Renal pelvis (tissue), 4 donors: ENCODE measurements around the gene ANKRD11. TPM values are rescaled to one million over a fixed set of nuclear protein-coding genes. Genes with fewer than 3 reads are reported as not detected.
"Not testable (repeated sequence)": the region's sequence is repeated elsewhere in the genome, so short reads cannot be mapped to it uniquely, and the experiment has no call there.

Experiments
- DNase-seq: peaks from one replicate; pipeline ENCODE4 v3.0.0-alpha.2; 2013
- polyA plus RNA-seq, 3 donors: library from polyadenylated mRNA; unstranded; fragments of 120-200 nt; gene quantifications; one replicate each; pipeline ENCODE4 v1.2.1, GENCODE V29; 2013; ENCODE audit not compliant: insufficient read length in 3 of 3

Gene ANKRD11
- polyA plus RNA-seq, 3 donors: 98.8 to 129 (median 113) TPM

GRCh38 chr16:89408315-89408714 is 82.0 kb downstream of the ANKRD11 start:
- no peak for DNase-seq

GRCh38 chr16:89407925-89408300 is 82.4 kb downstream of the ANKRD11 start:
- no peak for DNase-seq

GRCh38 chr16:89407282-89407924 is 83.0 kb downstream of the ANKRD11 start:
- no peak for DNase-seq

GRCh38 chr16:89406277-89406888 is 84.0 kb downstream of the ANKRD11 start:
- DNase-seq: no peak

DNA sequence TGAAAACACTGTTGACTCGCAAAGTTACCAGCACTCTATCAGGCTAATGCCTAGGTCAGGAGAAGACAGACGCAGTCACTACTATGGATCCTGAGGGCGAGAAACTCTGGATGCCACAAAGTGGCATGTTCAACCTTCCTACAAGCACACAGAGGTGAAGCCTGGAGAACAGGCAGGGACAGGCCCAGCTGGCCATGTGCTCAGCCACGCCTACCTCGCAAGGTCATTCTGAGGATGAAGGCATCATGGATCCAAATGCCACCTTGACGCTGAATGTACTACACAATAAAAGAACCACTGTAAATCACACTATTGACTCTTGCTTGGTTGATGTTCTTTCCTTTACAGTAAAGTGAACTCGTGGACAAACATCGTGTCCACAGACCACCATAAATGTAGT is 85.8 kb downstream of the ANKRD11 start:
- no peak for DNase-seq

- DNase-seq: no peak
These were observed 87.4 kb downstream of the ANKRD11 start for GRCh38 chr16:89402962-89403361.

- no peak for DNase-seq
These were observed 88.5 kb downstream of the ANKRD11 start for GRCh38 chr16:89401641-89402445.

- no peak for DNase-seq
These were observed 89.2 kb downstream of the ANKRD11 start for GRCh38 chr16:89401205-89401604.

DNA sequence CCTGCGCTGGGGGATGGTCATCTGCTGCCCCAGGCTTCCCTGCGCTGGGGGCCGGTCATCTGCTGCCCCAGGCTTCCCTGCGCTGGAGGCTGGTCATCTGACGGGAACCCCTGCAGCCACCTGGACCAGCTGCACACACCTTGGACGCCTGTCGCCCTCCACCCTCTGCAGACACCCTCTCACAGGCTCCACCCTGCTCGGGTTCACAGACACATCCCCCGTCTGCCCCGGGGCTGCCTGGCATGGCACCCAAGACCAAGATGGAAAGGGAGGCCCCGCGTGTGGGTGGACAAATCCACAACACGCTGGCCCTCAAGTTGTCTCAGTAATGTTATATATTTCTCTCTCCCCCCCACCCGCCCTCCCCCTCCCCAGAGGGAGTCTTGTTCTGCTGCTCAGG is 89.6 kb downstream of the ANKRD11 start:
- DNase-seq: no peak

DNA sequence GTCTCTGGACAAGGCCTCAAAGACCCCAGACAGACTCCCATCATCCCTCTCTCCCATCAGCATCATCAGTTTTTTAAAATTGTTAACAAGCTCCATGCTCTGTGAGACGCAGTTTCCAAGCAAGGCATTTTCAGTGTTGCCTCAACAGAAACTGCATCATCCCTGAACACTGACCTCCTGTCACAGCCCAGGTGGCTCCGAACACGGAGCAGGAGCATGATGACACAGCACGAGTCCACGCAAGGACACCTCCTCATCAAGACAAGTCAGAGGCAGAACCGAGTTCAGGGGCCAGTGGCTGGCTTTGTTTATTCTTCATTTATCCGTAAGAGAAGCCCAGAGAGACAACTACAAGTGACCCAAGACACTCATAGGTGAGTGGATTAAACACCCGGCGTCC is 91.4 kb downstream of the ANKRD11 start:
- DNase-seq: no peak

- no peak for DNase-seq
These were observed 93.0 kb downstream of the ANKRD11 start for GRCh38 chr16:89397331-89397861.

DNA sequence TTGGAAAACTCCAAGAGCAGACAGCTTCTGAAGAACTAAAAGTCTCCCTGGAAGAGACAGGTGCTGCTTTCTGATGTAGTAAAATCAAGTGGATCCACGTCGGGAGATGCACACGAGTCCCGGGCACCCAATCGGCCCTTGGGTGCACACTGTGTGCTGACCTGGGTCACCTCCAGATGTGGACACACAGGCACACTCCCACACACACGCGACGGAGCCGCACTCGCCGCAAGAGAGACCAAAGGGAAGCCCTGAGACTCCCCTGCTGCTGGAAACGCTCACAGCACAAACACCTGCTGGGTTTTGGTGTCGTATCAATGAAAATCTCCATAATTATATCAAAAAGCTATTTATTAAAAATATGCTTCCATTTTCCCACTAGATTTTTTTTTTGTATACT is 94.2 kb downstream of the ANKRD11 start:
- no peak for DNase-seq

GRCh38 chr16:89395150-89396142 is 94.9 kb downstream of the ANKRD11 start:
- DNase-seq: peak; percentile 92

DNA sequence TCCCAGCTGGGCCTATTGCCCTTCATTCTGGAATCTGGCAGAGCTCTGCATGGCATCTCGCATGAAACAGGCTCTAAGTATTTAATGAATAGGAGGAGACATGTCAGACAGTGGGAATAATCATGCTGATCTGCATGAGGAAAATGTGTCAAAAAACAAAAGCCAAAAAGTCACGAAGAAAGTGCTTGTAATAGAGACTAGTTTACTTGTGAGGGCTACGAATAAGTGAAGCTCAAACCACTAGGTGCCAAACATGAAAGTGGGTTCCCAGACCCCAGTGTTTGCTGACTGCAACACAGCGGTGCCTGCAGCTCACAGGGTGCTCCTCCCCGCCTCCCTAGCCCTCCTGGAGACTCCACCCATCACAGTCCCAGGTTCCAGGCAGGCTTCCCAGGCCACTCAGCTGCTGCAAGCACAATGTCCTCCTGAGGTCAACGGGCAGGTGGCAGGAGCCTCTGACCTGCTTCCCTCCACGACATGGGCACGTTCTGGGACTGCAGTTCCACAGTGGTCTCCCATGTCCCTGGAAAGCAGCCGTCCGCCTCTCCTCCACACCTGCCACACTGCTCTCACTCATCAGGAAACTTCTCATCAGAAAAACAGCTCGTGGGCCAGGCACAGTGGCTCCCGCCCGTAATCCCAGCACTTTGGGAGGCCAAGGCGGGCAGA is 96.5 kb downstream of the ANKRD11 start:
- no peak for DNase-seq

GRCh38 chr16:89392881-89393737 is 97.3 kb downstream of the ANKRD11 start:
- no peak for DNase-seq

GRCh38 chr16:89390224-89390583 is 100.2 kb downstream of the ANKRD11 start:
- not testable (repeated sequence) for DNase-seq

- DNase-seq: not testable (repeated sequence)
These were observed 100.7 kb downstream of the ANKRD11 start for GRCh38 chr16:89389504-89390223.

GRCh38 chr16:89388536-89388935 is 101.8 kb downstream of the ANKRD11 start:
- DNase-seq: no peak
